Ecto neural progenitor cell (in vitro differentiated cells): Measurements from ENCODE around the gene NBPF3.
"Not testable (repeated sequence)": the region's sequence is repeated elsewhere in the genome, so short reads cannot be mapped to it uniquely, and the experiment has no call there.

Experiments used
- DNase-seq: peaks from one replicate; pipeline ENCODE4 v3.0.0-alpha.2; 2018; ENCODE audit warnings: low spot score

The NBPF3 gene

DNA sequence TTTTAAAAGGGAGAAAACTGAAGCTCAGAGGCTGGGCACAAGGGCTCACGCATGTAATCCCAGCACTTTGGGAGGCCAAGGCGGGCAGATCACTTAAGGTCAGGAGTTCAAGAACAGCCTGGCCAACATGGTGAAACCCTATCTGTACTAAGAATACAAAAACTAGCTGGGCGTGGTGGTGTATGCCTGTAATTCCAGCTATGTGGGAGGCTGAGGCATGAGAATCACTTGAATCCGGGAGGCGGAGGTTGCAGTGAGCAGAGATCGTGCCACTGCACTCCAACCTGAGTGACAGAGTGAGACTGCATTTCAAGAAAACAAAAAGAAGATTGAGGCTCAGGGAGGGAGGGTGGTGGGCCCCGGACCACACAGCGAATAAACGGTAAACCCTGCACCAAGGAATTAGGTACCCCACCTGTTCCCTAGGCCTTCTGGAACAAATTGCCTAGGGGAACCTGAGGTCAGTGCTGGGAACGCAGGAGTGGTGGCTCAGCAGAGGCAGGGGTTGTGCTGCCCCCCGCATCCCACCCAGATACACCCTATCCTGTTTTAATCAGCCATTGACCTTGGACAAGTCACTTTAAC, 79.6 kb downstream of the NBPF3 start:
- not testable (repeated sequence) for DNase-seq

DNA sequence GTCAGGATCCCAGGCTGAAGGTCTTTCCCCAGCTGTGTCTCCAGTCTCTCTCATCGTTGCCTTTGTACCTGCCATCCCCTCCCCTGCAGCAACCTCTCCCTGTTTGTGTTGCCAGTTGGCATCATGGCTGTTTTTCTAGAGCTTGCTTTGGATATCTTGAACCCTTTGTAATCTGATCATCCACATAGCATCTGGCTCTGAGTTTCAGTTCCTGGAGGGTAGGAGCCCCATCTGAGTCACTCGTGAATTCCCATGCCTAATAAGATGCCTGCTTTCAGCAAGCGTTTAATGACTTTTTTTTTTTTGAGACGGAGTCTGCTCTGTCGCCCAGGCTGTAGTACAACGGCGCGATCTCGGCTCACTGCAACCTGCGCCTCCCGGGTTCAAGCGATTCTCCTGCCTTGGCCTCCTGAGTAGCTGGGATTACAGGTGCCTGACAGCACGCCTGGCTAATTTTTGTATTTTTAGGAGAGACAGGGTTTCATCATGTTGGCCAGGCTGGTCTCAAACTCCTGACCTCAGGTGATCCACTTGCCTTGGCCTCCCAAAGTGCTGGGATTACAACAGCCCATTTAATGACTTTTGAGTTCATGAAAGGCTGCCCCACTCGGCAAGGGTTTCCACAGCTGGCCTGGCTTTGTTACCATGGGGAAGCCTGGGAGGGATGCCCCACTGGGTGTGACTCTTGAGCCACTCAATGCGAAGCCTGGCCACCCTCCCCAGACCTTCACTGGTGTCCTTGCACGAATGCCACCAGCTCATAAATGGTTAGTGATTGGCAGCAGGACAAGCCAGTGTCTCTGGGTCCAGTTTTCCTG, 81.2 kb downstream of the NBPF3 start:
- no peak for DNase-seq

DNA sequence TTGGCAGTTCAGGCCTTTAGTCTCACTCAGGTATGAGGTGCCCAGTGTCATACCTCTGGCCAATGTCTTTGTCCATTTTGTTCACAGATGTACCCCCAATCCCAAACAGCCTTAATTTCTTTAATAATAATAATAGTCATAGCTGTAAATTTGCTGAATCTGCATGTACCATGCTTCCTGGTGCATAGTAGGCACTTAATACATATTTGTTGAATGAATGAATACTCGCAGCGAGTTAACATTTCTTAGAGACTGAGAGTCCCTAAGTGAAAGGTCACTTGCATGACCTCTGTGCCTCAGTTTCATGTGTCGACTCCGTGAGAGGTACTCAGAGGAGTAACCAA, 81.8 kb downstream of the NBPF3 start:
- DNase-seq: no peak

DNA sequence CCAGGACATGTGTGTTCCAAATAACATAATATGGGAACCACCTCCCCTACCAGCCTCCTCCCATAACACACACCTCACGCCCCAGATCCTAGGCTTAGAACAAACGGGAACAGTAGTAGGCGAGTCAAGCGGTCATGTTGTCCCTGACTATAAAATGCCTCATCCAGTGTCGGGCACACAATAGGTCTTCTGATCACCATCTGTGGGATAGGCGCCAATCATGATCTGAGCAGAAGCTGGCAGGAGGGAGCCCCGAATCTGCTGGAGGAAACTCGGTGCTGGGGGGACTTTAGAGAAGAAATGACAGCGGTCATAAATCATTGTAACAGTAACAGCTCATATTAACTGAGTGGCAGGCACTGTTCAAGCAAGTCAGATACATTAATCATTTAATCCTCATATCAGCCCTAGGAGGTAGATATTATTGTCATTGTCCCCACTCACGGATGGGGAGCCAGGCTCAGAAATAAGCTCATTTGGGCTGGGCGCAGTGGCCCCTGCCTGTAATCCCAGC, 82.6 kb downstream of the NBPF3 start:
- no peak for DNase-seq

DNA sequence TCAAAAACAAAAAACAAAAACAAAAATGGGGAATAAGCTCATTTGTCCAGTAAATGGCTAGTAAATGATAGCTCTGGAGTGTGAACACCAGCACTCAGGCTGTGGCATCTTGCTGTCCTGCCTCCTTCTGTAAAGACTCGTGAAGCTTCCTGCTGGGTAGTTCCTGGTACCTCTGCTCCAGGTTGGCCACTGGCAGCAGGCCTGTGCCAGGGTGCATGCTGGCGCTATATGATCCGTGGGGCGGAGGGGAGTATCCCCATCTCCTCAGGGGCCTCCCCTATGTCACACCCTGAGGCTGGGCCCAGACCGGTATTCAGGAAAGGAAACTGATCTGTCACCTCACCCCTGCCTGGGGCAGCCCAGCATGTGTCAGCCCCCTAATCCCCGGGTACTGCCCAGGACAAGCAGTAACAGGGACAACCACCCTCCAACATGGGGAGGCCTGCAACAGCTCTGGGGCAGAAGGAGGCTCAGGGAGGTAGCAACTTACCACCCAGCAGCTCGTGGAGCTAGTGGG, 83.4 kb downstream of the NBPF3 start:
- DNase-seq: no peak

DNA sequence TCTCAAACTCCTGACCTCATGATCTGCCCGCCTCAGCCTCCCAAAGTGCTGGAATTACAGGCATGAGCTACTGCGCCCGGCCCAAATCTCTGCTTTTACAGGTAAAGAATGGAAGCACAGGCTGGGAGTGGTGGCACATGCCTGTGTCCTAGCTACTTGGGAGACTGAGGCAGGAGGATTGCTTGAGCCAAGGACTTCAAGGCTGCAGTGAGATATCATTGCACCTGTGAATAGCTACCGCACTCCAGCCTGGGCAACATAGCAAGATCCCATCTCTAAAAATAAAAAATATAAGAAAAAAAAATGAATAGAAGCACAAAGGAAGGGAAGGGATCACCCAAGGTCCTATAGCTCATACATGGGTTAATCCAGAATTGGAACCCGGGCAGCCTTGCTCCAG, 84.3 kb downstream of the NBPF3 start:
- DNase-seq: no peak

DNA sequence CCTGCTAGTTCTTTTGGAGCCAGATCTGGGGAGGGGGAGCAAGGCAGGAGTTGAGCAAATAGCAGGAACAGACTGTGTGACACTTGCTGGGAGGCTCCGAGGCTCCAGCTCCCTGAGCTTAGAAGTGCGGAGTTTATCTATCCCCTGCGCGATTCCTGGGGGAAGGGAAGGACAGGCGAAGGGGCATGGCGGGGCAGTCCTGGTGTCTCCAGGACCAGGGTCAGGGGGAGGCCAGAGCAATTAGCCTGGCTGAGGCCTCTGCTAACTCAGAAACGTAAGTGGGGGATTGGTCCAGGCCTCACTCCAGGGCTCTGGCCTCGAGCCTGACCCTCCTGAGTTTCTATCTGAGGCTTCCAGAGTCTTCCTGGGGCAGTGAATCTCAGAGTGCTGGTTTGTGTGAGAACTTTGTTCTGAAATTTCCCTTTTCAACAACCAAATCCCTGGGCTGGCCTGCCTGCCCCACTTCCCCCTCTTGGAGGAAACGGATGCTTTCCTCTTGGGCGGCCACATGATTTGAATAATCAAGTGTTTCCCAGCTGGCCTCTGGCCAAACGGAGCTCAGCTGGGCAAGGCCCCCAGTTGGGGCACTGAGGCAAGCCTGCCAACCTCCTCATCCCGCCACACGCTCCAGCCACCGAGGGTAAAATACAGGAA, 84.9 kb downstream of the NBPF3 start:
- no peak for DNase-seq

DNA sequence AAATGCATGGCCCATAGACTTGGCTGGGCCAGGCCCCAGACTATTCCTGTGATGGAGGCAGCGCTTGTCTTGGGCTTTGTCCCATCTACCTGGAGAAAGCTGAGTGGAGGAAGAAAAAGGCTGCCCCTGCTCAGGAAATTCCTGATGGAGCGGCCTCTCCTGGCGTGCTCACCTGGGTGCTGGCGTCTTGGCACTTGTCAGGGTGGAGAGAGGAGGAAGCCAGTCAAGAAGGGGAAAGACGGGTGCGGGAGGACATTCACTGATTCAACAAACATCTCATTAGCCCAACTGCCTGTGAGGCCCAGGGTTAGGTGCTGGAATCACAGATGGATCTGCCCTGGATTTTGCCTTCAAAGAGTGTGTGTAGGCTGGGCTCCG, 85.4 kb downstream of the NBPF3 start:
- DNase-seq: no peak

DNA sequence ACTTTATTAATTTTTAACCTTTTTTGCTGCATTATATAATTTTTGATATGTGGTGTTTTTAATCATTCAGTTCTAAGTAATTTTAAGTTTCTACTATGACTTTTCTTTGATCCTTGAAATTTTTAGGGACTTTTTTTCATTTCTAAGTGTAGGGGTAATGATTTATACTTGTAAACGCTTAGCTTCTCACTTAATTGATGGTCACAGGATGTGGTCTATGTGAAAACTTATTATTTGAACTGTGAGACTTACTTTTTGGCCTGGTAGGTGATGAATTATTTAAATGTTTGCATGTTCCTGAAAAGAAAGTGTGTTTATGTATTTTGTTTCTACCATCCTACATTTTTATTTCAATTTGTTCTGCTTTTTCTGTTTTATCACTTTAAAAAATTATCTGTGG, 86.5 kb downstream of the NBPF3 start:
- no peak for DNase-seq

DNA sequence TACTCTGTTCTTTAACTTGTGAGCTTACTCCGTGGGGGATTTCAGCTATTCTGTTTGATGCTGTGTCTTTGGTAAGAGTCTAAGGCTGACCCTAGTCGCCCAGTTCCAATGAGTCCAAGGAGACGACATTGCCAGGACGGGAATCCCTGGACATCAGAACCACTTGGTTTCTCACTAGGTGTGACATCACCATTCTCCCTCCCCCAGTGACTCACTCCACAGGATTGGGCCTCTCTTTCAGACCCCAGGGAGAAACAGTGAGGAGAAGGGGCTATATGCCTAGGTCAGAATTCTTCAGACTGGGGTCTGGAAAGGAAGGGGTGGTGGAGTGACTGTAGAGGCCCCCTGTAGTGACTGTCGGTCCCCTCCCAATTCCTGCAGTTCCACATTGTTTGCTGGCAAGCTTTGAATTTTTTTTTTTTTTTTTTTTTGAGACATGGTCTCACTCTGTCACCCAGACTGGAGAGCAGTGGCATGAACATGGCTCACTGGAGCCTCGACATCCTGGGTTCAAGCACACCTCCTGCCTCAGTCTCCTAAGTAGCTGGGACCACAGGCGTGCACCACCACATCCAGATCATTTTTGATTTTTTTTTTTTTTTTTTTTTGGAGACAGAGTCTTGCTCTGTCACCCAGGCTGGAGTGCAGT, 90.6 kb downstream of the NBPF3 start:
- no peak for DNase-seq

DNA sequence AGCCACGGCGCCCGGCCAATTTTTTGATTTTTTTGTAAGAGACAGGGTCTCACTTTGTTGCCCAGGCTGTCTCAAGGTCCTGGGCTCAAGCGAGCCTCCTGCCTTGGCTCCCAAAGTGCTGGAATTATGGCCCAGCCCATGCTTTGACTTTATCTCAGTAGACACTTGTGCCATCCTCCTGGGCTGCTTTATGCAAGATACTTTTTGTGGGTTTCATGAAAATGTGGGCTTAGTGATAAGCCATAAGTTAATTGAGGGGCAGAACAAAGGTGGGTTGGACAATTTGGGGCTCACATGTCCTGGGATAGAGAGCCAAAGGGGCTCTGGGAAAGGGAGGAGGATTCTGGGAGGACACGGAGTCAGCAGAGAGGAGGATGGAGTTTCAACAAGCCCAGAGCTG, 91.3 kb downstream of the NBPF3 start:
- no peak for DNase-seq

DNA sequence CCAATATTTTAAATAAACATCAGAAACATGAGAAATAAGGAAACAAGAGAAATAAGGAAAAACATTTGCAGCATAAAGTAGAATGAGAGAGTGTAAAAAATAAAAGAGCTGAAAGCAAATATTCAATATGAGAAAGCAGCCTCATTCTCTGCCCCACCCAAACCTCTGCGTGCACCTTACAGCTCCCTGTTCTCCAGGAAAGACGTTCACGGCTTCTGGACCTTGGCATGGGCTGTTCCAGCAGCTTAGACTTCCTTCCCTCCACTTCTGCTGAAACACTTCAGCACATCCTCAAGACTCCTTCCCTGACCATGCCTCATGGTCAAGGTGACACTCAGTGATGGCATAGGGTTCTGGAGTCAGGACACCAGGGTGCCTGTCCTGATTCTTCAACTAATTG, 92.6 kb downstream of the NBPF3 start:
- no peak for DNase-seq

DNA sequence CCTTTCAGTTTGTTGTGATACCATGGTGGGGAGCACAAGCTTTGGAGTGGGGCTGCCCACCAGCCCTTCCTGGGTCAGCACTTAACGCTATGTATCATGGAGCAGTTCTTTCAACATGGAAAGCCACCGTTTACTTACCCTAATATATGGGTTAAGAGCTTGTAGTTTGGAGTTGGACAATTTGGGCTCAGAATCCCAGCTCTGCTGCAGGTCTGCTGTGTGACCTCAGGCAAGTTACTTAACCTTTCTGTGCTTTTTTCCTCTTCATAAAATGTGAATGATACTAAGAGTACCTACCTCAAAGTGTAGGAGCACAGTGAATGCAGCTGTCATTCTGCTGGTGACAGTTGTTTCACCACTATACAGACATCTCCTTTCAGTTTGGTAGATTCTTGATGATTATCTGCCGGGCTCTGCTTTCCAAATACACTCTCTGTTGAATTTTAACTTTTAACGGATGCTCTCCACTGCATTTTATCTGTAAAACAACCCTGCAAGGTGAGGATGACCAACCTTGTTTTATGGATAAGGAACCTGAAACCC, 93.1 kb downstream of the NBPF3 start:
- DNase-seq: no peak

DNA sequence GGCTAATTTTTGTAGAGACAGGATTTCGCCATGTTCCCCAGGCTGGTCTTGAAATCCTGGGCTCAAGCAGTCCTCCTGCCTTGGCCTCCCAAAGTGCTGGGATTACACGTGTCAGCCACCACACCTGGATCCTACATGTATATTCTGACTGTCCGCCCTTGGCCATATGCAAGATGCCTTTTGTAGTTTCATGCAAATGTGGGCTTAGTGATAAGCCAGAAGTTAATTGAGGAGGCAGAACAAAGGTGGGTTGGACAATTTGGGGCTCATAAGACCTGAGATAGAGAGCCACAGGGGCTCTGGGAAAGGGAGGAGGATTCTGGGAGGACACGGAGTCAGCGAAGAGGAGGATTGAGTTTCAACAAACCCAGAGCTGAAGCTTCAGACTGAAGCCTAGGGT, 94.2 kb downstream of the NBPF3 start:
- no peak for DNase-seq
